AG08395 (cell line): ENCODE measurements around the gene GATB.
A peak's percentile ranks its signal among the peaks of the same experiment; 100 is the strongest.

Experiments used
- DNase-seq: peaks from one replicate; pipeline ENCODE4 v3.0.0; 2012; ENCODE audit warnings: mixed read lengths, low spot score

Gene GATB

DNA sequence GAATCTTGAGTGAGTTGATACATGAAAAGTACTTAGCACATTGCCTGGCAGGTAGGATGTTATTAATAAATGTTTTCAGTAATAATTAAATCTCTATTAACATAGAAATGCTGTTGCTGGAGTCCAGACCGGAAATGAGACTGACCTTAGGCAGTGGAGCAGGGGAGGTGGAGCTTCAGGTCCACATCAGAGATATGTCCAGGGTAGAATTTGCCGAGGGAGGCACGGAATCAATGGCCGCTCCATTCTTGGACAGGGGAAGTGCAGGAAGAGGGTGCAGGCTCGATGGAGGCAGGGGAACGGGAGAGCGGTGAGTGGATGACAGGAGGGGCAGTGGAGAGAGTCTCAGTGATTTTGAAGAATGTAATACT, 107.3 kb downstream of the GATB start:
- DNase-seq, result peak; percentile 40

- peak; percentile 61 for DNase-seq
Measured at GRCh38 chr4:151652841-151653547, 107.8 kb downstream of the GATB start.

DNA sequence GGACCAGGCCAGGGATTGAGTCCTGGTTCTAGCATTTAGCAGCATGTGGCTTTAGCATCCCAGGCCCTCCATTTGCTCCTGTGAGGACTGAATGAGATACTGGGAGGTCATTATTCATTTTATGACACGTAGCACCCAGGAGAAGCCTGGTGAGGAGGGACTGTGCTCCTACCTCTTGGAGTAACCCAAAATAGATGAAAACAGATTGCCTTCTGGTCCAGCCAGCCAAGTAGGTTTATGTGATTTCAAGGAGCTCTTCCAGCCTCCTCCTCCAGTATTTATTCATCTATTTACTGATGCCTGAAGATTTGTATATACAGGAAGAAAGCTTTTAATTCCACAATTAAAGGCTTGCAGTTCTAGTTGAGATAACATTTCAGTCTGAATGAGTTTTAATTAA, 109.3 kb downstream of the GATB start:
- DNase-seq, result no peak

- DNase-seq, result no peak
Measured at GRCh38 chr4:151649479-151649878, 111.3 kb downstream of the GATB start.

DNA sequence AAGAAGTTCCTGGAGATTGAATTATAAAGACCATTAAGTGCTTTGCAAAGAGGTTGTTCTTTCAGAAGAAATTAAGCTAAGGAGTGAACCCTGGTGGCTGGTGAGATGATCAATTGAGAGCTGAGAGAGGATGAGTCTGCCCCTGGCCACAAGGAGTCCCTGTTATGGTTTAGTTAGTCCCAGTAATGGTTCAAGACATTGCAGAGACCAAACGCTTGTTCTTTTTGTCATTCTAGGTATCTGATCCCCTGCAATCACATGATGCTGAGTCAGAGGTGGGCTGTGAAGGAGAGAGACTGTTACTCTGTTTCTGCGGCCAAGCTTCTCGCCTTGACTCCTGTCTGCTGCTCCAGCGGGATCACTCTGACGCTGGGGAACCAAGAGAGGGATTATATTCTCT, 114.5 kb downstream of the GATB start:
- no peak for DNase-seq

DNA sequence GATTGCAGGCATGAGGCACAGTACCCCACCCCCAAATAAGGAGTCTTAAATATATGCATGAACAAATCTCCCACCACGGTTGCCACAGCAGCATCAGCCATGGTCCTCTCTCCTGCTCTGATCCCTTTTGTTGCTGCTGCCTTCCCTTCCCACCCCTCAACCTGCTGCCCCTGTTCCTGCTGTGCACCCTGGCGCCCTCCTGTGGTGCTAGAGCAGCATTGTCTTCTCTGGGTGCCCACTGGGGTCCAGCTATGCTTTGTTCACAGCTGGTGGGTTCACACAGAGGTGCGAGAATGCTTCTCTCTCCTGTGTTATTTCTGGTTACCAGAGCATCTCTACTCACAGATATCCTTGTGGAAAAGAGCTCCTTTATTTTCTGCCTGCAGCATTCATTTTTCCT, 116.2 kb downstream of the GATB start:
- DNase-seq, result no peak

- no peak for DNase-seq
Measured at GRCh38 chr4:151643564-151643963, 117.2 kb downstream of the GATB start.

GRCh38 chr4:151641983-151642382, 118.8 kb downstream of the GATB start:
- DNase-seq, result no peak

GRCh38 chr4:151641167-151641566, 119.6 kb downstream of the GATB start:
- DNase-seq, result peak; percentile 71

- DNase-seq, result no peak
Measured at GRCh38 chr4:151640381-151640780, 120.4 kb downstream of the GATB start.

DNA sequence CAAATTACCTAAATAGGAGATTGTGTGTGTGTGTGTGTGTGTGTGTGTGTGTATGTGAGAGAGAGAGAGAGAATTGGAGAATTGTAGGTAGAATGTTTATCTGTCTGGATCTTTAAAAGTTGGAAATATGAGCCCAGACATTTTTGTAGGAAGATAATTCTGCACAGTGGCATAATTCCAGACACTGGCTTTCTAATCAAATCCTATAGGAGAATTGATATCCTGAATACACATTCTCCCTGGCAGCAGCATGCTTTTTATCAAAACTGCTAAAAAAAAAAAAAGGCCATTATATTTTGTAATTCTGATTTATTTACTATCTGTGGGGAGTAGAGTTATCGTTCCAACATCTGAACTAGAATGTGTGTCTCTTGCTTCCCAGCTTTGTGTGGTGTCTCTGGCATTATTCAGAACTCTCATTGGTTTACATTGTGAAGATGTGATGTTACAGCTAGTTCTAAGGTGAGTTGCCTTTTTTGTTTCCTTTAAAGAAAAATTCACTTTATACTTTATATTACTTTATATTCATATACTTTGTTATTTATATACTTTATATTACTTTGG, 122.4 kb downstream of the GATB start:
- no peak for DNase-seq

DNA sequence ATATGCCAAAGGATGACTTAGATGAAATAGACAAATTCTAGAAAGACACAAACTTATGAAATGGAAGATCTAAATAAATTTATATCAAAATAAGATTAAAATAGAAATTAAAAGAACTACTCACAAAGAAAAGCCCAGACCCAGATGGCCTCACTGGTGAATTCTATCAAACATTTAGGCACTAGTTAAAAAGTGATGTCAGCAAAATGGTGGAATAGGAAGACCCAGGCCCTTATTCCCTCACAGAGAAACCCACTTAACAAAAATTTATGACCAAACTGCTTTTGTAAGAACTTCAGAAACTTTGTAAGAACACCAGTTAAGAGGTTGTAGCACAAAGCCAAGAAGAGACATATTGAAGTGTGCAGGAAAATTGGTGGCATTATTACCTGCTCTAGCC, 129.5 kb downstream of the GATB start:
- DNase-seq, result no peak

GRCh38 chr4:151629097-151629783, 131.6 kb downstream of the GATB start:
- no peak for DNase-seq

GRCh38 chr4:151628001-151628608, 132.7 kb downstream of the GATB start:
- no peak for DNase-seq

DNA sequence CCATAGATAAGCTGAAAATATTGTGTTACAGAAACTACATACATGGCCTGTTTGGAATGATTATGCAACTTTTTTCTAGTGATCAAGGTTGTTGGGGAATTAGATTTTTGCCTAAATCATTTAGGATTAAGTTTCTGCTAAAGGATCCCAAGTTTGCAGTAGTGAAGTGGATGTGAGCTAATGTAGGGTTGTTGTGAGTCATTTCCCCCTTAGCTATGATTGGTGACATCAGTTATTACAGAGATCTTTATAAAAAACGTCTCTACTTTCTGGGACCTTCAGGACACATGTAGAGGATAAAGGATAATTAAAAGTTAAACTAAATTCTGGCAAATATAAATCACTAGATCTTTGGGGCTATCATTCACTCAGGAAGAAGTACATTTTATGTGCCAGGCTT, 133.3 kb downstream of the GATB start:
- DNase-seq, result peak; percentile 40

DNA sequence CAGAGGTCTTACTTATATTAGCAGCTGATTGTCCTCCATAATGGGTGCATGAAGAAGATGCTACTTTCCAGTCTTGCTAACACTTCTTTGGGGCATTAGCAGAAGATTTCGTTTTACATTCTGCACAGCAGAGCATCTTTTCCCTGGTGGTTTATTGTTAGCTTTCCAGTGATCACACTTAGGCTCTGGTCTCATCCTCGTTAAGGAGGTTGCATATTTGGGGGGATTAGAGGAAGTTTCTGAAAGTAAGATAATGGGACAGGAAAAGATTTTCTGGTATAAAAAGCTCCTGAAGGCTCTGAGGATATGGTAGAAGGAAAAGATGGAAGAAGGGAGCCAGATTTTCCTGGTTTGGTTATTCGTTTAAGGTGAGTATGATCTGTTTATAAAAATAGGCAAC, 134.1 kb downstream of the GATB start:
- no peak for DNase-seq

DNA sequence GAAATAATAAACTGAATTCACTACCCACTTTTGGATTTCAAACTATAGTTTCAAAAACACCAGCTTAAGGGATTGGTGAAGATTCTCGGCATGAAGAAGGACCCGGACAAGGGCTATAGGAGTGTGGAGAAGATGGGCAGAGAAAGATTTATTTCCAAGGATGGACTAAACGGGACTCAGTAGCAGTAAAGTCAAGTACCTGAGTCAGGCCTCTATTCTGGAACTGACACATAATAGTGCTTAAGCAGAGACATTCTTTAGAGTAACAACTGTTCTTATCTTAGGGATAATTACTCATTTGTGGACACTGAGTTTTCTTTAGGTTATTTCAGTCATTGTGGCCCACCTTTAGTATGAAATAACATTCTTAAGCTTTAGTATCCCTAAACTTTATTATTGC, 134.6 kb downstream of the GATB start:
- DNase-seq, result no peak

- DNase-seq, result no peak
Measured at GRCh38 chr4:151624626-151625565, 135.9 kb downstream of the GATB start.
